Thoracic aorta (tissue), 2 donors: ENCODE measurements around the gene PLEKHG3. TPM values are rescaled to one million over a fixed set of nuclear protein-coding genes. Genes with fewer than 3 reads are reported as not detected.
"Not testable (repeated sequence)": the region's sequence is repeated elsewhere in the genome, so short reads cannot be mapped to it uniquely, and the experiment has no call there.

ENCODE experiments used
- ATAC-seq: fragments of 150-250 bp; one replicate; pipeline ENCODE4 v1.8.0; 2017; ENCODE audit warnings: low read depth; ENCODE audit not compliant: insufficient number of reproducible peaks, low FRiP score
- DNase-seq: peaks from one replicate; pipeline ENCODE4 v3.0.0-alpha.2; 2020; ENCODE audit warnings: low spot score
- H3K27ac ChIP-seq, 2 donors: fragments of 200-600 bp; sonication (generic); 1 replicate in 1 of 2; 2 replicates in 1 of 2; pipeline ENCODE4 v1.5.1; 2016; ENCODE audit warnings: mild to moderate bottlenecking in 2 of 2, moderate library complexity in 2 of 2
- H3K27me3 ChIP-seq: fragments of 200-600 bp; sonication (generic); replicated peaks from 2 replicates; pipeline ENCODE4 v1.6.0; 2016; ENCODE audit warnings: mild to moderate bottlenecking; ENCODE audit not compliant: insufficient read depth
- H3K36me3 ChIP-seq: fragments of 200-600 bp; sonication (generic); one replicate; pipeline ENCODE4 v1.5.1; 2016
- H3K4me1 ChIP-seq, 2 donors: fragments of 200-600 bp; sonication (generic); 1 replicate in 1 of 2; 2 replicates in 1 of 2; pipeline versions ENCODE4 v1.5.1 to v1.6.0; 2016; ENCODE audit warnings: low read depth in 2 of 2, mild to moderate bottlenecking in 1 of 2; ENCODE audit not compliant: control insufficient read depth in 1 of 2
- H3K4me3 ChIP-seq: fragments of 200-600 bp; sonication (generic); 2 replicates; pipeline ENCODE4 v1.5.1; 2016; ENCODE audit warnings: mild to moderate bottlenecking
- H3K9me3 ChIP-seq: fragments of 200-600 bp; sonication (generic); 2 replicates; pipeline ENCODE4 v1.5.1; 2016
- total RNA-seq, 2 donors: library from RNA; depleted of rRNA; stranded (reverse); fragments of >200 nt; gene quantifications; one replicate each; pipeline versions ENCODE4 v1.1.0 to v1.2.3, GENCODE V29; 2016
- TF ChIP-seq, protein P1 (sequence below): fragments of 200-600 bp; sonication (generic); IDR thresholded peaks from one replicate; pipeline ENCODE4 v1.5.1; 2019; ENCODE audit warnings: antibody characterized with exemption

The PLEKHG3 gene
- total RNA-seq: 10 to 100 TPM; 63.2 to 71.5 TPM

DNA sequence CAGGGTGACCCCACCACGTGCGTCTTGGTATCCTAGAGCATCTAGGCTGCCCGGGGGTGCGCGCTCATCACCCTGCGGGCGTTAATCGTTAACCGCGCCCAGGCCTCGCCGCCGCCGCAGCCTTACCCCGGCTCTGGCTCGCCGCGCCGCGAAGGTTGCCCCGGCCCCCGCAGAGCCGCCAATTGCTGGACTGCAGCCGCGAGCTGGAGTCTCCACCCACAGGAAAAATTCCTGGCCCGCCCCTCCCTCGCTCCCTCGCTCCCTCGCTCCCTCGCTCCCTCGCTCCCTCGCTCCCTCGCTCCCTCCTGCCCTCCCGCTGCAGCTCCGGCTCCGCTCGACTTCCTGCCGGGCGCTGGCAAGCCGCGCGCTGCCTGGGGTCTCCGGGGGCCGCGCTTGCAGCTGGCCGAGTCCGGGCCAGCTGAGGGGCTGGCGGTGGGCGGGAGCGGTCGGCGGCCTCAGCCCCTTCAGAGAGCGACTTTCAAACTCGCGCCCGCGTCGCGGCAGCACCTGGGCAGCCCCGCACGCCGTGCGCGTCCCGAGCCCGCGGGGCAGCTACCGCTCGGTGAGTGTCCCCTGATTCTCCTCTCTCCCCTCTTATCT lies at the start of gene PLEKHG3:
TSS of gene PLEKHG3 (plus strand) at position 282 of the 600 bp plus-strand sequence. CDS start 23,208 bp downstream, outside the sequence.
- peak; percentile 50 for ATAC-seq
- H3K27ac ChIP-seq: peak within 1 kb of the TSS; percentile 90 to 91
- H3K36me3 ChIP-seq: no peaks in the 10 kb centered on the region
- H3K4me3 ChIP-seq: peak within 1 kb of the TSS; percentile 87
- no peak for DNase-seq
- H3K4me1 ChIP-seq: peaks cover 37 to 49% of the 10 kb centered on the region in 2 donors
- H3K27me3 ChIP-seq: no peaks in the 10 kb centered on the region
- TF ChIP-seq, protein P1, sequence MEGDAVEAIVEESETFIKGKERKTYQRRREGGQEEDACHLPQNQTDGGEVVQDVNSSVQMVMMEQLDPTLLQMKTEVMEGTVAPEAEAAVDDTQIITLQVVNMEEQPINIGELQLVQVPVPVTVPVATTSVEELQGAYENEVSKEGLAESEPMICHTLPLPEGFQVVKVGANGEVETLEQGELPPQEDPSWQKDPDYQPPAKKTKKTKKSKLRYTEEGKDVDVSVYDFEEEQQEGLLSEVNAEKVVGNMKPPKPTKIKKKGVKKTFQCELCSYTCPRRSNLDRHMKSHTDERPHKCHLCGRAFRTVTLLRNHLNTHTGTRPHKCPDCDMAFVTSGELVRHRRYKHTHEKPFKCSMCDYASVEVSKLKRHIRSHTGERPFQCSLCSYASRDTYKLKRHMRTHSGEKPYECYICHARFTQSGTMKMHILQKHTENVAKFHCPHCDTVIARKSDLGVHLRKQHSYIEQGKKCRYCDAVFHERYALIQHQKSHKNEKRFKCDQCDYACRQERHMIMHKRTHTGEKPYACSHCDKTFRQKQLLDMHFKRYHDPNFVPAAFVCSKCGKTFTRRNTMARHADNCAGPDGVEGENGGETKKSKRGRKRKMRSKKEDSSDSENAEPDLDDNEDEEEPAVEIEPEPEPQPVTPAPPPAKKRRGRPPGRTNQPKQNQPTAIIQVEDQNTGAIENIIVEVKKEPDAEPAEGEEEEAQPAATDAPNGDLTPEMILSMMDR: no peak
- no peaks in the 10 kb centered on the region for H3K9me3 ChIP-seq

DNA sequence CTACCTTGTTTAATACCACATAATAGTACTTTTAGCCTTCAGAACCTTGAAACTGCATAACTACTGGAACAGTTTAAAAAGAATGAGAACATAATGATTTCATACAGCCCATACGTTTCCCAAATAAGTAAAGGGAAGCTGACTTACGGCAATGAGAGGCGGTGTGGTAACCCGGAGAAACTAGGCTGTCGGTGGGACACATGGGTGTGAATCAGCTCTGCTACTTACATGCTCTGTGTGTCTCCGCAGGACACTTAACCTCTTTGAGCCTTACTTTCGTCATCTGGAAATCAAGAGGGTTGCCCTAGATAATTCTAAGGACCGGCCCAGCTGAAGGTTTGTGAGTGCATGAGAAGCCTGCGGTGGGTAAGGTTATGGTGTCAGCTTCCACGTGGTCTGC lies 49.3 kb upstream of the PLEKHG3 start:
- no peaks in the 10 kb centered on the region for H3K9me3 ChIP-seq
- H3K27me3 ChIP-seq: no peaks in the 10 kb centered on the region
- no peaks in the 10 kb centered on the region for H3K36me3 ChIP-seq
- peak overlapping the region; percentile 2 for H3K4me3 ChIP-seq
- peak overlapping the region; percentile 51 to 65 for H3K27ac ChIP-seq
- DNase-seq (no peak), ATAC-seq (no peak)
- peaks cover 3 to 27% of the 10 kb centered on the region in 2 donors for H3K4me1 ChIP-seq
- TF ChIP-seq, protein P1: no peak

DNA sequence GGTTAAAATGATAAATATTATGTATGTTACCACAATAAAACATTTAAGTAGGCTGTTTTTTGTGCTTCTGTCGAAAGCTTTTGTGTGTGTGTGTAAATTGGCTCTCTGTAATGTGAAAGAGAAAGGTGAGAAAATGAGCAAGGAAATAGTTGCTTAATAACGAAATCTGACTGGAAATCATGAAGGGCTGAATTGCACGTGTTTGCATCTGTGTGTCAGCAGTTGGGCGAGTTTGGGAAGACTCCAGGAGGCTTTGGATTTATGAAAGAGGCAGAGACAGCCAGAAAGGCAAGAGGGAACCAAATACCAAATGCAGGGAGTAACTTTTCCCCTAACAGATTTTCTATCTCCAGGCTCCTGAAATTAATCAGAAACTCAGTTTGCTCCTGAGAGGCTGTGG lies 47.2 kb upstream of the PLEKHG3 start:
- ATAC-seq (no peak), DNase-seq (peak; percentile 39)
- Histone ChIP-seq H3K4me1 (peaks cover 3 to 27% of the 10 kb centered on the region in 2 donors), H3K27ac (no peak overlapping the region), H3K36me3 (no peaks in the 10 kb centered on the region), H3K4me3 (no peak overlapping the region), H3K27me3 (no peaks in the 10 kb centered on the region), H3K9me3 (no peaks in the 10 kb centered on the region)
- TF ChIP-seq, protein P1: no peak

- DNase-seq (no peak), ATAC-seq (no peak)
- H3K4me3 ChIP-seq: no peak overlapping the region
- TF ChIP-seq, protein P1: no peak
- no peaks in the 10 kb centered on the region for H3K36me3 ChIP-seq
- H3K27me3 ChIP-seq: no peaks in the 10 kb centered on the region
- H3K4me1 ChIP-seq: peaks cover 3 to 27% of the 10 kb centered on the region in 2 donors
- no peak overlapping the region for H3K27ac ChIP-seq
- H3K9me3 ChIP-seq: no peaks in the 10 kb centered on the region
These were observed 46.0 kb upstream of the PLEKHG3 start for GRCh38 chr14:64658201-64658600.

DNA sequence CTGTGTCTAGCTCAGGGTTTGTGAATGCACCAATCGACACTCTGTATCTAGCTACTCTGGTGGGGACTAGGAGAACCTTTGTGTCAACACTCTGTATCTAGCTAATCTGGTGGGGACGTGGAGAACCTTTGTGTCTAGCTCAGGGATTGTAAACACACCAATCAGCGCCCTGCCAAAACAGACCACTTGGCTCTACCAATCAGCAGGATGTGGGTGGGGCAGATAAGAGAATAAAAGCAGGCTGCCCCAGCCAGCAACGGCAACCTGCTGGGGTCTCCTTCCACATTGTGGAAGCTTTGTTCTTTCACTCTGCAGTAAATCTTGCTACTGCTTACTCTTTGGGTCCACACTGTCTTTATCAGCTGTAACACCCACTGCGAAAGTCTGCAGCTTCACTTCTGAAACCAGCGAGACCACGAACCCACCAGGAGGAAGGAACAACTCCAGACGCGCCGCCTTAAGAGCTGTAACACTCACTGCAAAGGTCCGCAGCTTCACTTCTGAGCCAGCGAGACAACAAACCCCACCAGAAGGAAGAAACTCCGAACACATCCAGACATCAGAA lies 45.4 kb upstream of the PLEKHG3 start:
- H3K27me3 ChIP-seq, ATAC-seq, H3K9me3 ChIP-seq, DNase-seq, H3K4me3 ChIP-seq, H3K36me3 ChIP-seq, H3K27ac ChIP-seq: not testable (repeated sequence)
- peaks cover 3 to 23% of the 10 kb centered on the region in 2 donors for H3K4me1 ChIP-seq
